Progenitor cell of endocrine pancreas (in vitro differentiated cells): Measurements from ENCODE around the gene SCAMP3. TPM values are rescaled to one million over a fixed set of nuclear protein-coding genes. Genes with fewer than 3 reads are reported as not detected.
"Not testable (repeated sequence)": the region's sequence is repeated elsewhere in the genome, so short reads cannot be mapped to it uniquely, and the experiment has no call there.

Experiments
- DNase-seq: peaks from one replicate; pipeline ENCODE4 v3.0.0; 2021; ENCODE audit warnings: low spot score; ENCODE audit not compliant: unreplicated experiment
- H3K27ac Mint-ChIP-seq: 2 replicates; pipeline ENCODE4 v1.8.0; 2021; ENCODE audit warnings: mild to moderate bottlenecking, moderate library complexity, mixed read lengths
- H3K27me3 Mint-ChIP-seq: 2 replicates; pipeline ENCODE4 v1.8.0; 2021; ENCODE audit warnings: mixed read lengths
- H3K36me3 Mint-ChIP-seq: 2 replicates; pipeline ENCODE4 v1.8.0; 2022; ENCODE audit warnings: mixed read lengths; ENCODE audit not compliant: insufficient read depth
- H3K4me1 Mint-ChIP-seq: 2 replicates; pipeline ENCODE4 v1.8.0; 2021; ENCODE audit warnings: low read depth, mixed read lengths
- H3K4me3 Mint-ChIP-seq: 2 replicates; pipeline ENCODE4 v1.8.0; 2021; ENCODE audit warnings: low read depth, mild to moderate bottlenecking, moderate library complexity, mixed read lengths
- H3K9me3 Mint-ChIP-seq: 2 replicates; pipeline ENCODE4 v1.8.0; 2021; ENCODE audit warnings: low read depth, mixed read lengths
- CTCF ChIP-seq: fragments of 200-600 bp; sonication (generic); IDR thresholded peaks from one replicate; pipeline ENCODE4 v1.5.0; 2021; ENCODE audit warnings: antibody characterized with exemption, mild to moderate bottlenecking; ENCODE audit not compliant: unreplicated experiment
- total RNA-seq: library from RNA; stranded (reverse); gene quantifications from 2 replicates; pipeline ENCODE4 v1.2.1, GENCODE V29; 2021

The SCAMP3 gene
- total RNA-seq, 1 donor from 2014 or later = 53.1 TPM

GRCh38 chr1:155223047-155223446 lies 39.1 kb downstream of the SCAMP3 start:
- H3K36me3 Mint-ChIP-seq = no peaks in the 10 kb centered on the region
- TF ChIP-seq CTCF = no peak
- no peaks in the 10 kb centered on the region for H3K9me3 Mint-ChIP-seq
- no peak for DNase-seq
- peaks cover 20% of the 10 kb centered on the region for H3K4me1 Mint-ChIP-seq
- no peaks in the 10 kb centered on the region for H3K27me3 Mint-ChIP-seq
- H3K27ac Mint-ChIP-seq = no peak overlapping the region
- no peak overlapping the region for H3K4me3 Mint-ChIP-seq

GRCh38 chr1:155220211-155220965 lies 41.8 kb downstream of the SCAMP3 start:
- not testable (repeated sequence) for DNase-seq, H3K36me3 Mint-ChIP-seq, H3K27ac Mint-ChIP-seq, H3K9me3 Mint-ChIP-seq, H3K4me3 Mint-ChIP-seq, H3K4me1 Mint-ChIP-seq, H3K27me3 Mint-ChIP-seq

- H3K4me3 Mint-ChIP-seq = peak overlapping the region; percentile 55
- no peaks in the 10 kb centered on the region for H3K27me3 Mint-ChIP-seq
- no peak for DNase-seq
- peaks cover 8% of the 10 kb centered on the region for H3K4me1 Mint-ChIP-seq
- TF ChIP-seq CTCF = no peak
- H3K27ac Mint-ChIP-seq = peak overlapping the region; percentile 37
- H3K36me3 Mint-ChIP-seq = no peaks in the 10 kb centered on the region
- H3K9me3 Mint-ChIP-seq = no peaks in the 10 kb centered on the region
Measured at GRCh38 chr1:155219592-155220031, 42.5 kb downstream of the SCAMP3 start.

- Mint-ChIP-seq H3K9me3 (no peaks in the 10 kb centered on the region), H3K4me1 (peaks cover 8% of the 10 kb centered on the region), H3K4me3 (peak overlapping the region; percentile 55), H3K27ac (peak overlapping the region; percentile 37), H3K36me3 (no peaks in the 10 kb centered on the region), H3K27me3 (no peaks in the 10 kb centered on the region)
- DNase-seq = no peak
- TF ChIP-seq CTCF = no peak
Measured at GRCh38 chr1:155218854-155219591, 43.1 kb downstream of the SCAMP3 start.

- H3K4me1 Mint-ChIP-seq, H3K4me3 Mint-ChIP-seq, H3K27me3 Mint-ChIP-seq, H3K36me3 Mint-ChIP-seq, H3K27ac Mint-ChIP-seq, DNase-seq, H3K9me3 Mint-ChIP-seq: not testable (repeated sequence)
Measured at GRCh38 chr1:155214702-155215101, 47.5 kb downstream of the SCAMP3 start.

GRCh38 chr1:155212051-155212440 lies 50.1 kb downstream of the SCAMP3 start:
- H3K27ac Mint-ChIP-seq, H3K27me3 Mint-ChIP-seq, DNase-seq, H3K4me3 Mint-ChIP-seq, H3K36me3 Mint-ChIP-seq, H3K9me3 Mint-ChIP-seq: not testable (repeated sequence)
- peaks cover 15% of the 10 kb centered on the region for H3K4me1 Mint-ChIP-seq

GRCh38 chr1:155211381-155212050 lies 50.6 kb downstream of the SCAMP3 start:
- H3K4me3 Mint-ChIP-seq, H3K27ac Mint-ChIP-seq, H3K27me3 Mint-ChIP-seq, H3K9me3 Mint-ChIP-seq, H3K36me3 Mint-ChIP-seq, DNase-seq: not testable (repeated sequence)
- peaks cover 19% of the 10 kb centered on the region for H3K4me1 Mint-ChIP-seq
